ENCODE measurements around the gene TTBK2.
"Not testable (repeated sequence)": the region's sequence is repeated elsewhere in the genome, so short reads cannot be mapped to it uniquely, and the experiment has no call there.

Gene TTBK2

GRCh38 chr15:42920519-42921341, at the start of gene TTBK2:
Gene TTBK2 (minus strand): TSS chr15:42920778. CDS start chr15:42878617, 42,161 bp downstream.
- CTCF ChIA-PET: interaction anchor here (1.2 to 9.5 kb wide), 4 partner anchors 13 to 216 kb away, joined by 3 to 147 read pairs (median 5); partner anchors contain the start of gene CDAN1
- peak within 1 kb of the TSS; percentile 75 for H3K4me3 ChIP-seq (ENCODE audit: low read depth, low read length)
- POLR2A ChIA-PET: no interaction called here
- peak; percentile 18 for TF ChIP-seq CTCF (IDR thresholded peaks at IDR 0.05; ENCODE audit: insufficient read depth, low read length, missing control alignments)
- peak; percentile 87 for DNase-seq (ENCODE audit: low read depth, low spot score)

GRCh38 chr15:42964476-42964875, 43.9 kb upstream of the TTBK2 start:
- no peak overlapping the region for H3K4me3 ChIP-seq (ENCODE audit: low read depth, low read length)
- DNase-seq (ENCODE audit: low read depth, low spot score): no peak
- ChIA-PET CTCF (no interaction called here), POLR2A (no interaction called here)
- no peak for TF ChIP-seq CTCF (IDR thresholded peaks at IDR 0.05; ENCODE audit: insufficient read depth, low read length, missing control alignments)

- ChIA-PET CTCF (interaction anchor here (0.7 to 1.4 kb wide), 2 partner anchors 29 to 250 kb away, joined by 3 read pairs; no protein-coding TSS in a partner anchor), POLR2A (interaction anchor here (0.6 kb wide), 1 partner anchor 261 kb away, joined by 3 read pairs; no protein-coding TSS in a partner anchor)
- no peak for TF ChIP-seq CTCF (IDR thresholded peaks at IDR 0.05; ENCODE audit: insufficient read depth, low read length, missing control alignments)
- no peak overlapping the region for H3K4me3 ChIP-seq (ENCODE audit: low read depth, low read length)
- DNase-seq (ENCODE audit: low read depth, low spot score): peak; percentile 47
These were observed 34.9 kb upstream of the TTBK2 start for GRCh38 chr15:42955518-42955917.

- ChIA-PET POLR2A (no interaction called here), CTCF (no interaction called here)
- no peak overlapping the region for H3K4me3 ChIP-seq (ENCODE audit: low read depth, low read length)
- no peak for TF ChIP-seq CTCF (IDR thresholded peaks at IDR 0.05; ENCODE audit: insufficient read depth, low read length, missing control alignments)
- no peak for DNase-seq (ENCODE audit: low read depth, low spot score)
These were observed 33.7 kb upstream of the TTBK2 start for GRCh38 chr15:42954291-42954690.

GRCh38 chr15:42948898-42949297, 28.3 kb upstream of the TTBK2 start:
- DNase-seq (ENCODE audit: low read depth, low spot score); H3K4me3 ChIP-seq (ENCODE audit: low read depth, low read length); CTCF ChIA-PET; POLR2A ChIA-PET: not testable (repeated sequence)

- H3K4me3 ChIP-seq (ENCODE audit: low read depth, low read length): no peak overlapping the region
- ChIA-PET POLR2A (interaction anchor here (0.6 kb wide), 1 partner anchor 184 kb away, joined by 3 read pairs; no protein-coding TSS in a partner anchor), CTCF (interaction anchor here (1.0 to 2.8 kb wide), 2 partner anchors 13 to 237 kb away, joined by 4 to 15 read pairs; no protein-coding TSS in a partner anchor)
- no peak for DNase-seq (ENCODE audit: low read depth, low spot score)
- no peak for TF ChIP-seq CTCF (IDR thresholded peaks at IDR 0.05; ENCODE audit: insufficient read depth, low read length, missing control alignments)
These were observed 19.9 kb upstream of the TTBK2 start for GRCh38 chr15:42940527-42940926.

Data from AG04449 (cell line).